Measurements from ENCODE around the gene RHBDL3.
"Not testable (repeated sequence)": the region's sequence is repeated elsewhere in the genome, so short reads cannot be mapped to it uniquely, and the experiment has no call there.

The RHBDL3 gene

DNA sequence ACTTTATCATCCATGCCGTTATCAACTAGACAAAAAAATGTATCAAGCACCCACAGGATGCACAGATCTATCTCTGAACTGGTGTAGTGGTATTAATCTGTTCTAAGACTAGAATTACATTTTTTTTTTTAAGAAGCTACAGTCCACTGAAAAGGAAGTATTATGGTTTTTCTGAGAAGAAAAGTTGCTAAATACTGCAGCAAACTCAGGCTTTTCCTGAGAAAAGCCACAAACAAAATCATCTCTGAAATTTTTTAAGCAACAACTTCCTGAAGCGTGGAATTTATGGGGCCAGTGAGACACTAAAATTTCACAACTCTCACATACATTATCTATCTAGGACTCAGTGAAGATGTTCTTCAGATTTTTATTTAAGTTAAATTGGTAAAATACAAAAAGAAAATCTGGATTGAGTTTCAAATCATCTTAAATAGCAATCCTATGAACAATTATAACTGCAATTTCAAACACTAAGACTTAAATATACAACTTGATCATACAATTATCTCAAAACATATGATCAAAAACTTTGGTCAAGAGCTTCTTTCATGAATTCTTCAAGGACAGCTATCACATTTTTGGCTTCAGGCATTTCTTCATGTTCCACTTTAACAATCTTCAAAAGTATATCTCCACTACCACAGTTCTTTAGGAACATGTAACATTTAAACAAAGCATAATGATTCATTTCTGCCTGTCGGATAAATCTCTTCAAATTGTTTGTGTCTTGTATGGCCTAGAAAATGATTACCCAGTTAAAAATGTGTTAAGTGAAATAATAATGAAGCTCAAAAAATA is 65.8 kb downstream of the RHBDL3 start:
- no peak for DNase-seq

DNA sequence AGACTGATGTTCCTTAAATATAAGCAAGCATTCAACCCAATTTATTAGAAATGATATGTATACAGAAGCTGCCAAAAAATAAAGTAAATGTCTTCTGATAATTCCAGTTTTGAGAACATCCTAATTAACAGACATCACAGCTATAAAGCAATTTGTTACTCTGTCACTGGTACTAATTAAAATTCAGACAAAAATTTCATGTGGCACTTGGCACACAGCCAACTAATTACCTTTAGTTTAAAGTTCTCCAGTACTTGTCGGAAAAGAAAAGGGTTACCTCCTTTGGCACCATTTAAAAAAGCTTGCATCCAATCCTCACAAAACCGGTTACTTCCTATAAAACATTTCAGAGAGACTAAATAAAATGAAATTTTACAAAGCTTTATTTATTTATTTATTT is 67.6 kb downstream of the RHBDL3 start:
- DNase-seq = no peak

GRCh38 chr17:32335046-32335445 is 69.4 kb downstream of the RHBDL3 start:
- DNase-seq = no peak

DNA sequence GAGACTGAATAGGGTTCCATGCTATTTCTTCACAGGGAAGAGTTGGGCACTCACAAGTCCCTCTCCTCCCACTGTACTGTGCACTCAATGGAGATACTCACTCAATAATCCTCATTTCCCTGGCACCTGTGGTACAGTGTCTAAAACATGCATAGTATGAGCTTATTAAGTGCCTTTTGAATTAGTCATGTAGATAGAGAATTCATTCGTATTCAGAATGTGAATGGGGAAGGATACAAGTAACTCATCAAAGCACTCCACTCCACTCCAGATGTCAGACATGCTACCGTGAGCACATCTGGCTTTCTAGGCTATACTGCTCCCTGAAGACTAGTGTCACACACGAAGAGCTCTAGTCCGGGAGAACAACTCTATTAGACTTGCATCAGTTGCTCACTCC is 70.1 kb downstream of the RHBDL3 start:
- DNase-seq = no peak

GRCh38 chr17:32341141-32341856 is 75.7 kb downstream of the RHBDL3 start:
- DNase-seq = no peak

- peak; percentile 12 to 82 for DNase-seq
Observed at GRCh38 chr17:32341857-32342602, 76.4 kb downstream of the RHBDL3 start, which contains the start of gene C17orf75. TSS of gene C17orf75 (minus strand) at chr17:32342173. CDS start at chr17:32342139, 34 bp downstream.

- no peak for DNase-seq
Observed at GRCh38 chr17:32342603-32343325, 77.1 kb downstream of the RHBDL3 start.

DNA sequence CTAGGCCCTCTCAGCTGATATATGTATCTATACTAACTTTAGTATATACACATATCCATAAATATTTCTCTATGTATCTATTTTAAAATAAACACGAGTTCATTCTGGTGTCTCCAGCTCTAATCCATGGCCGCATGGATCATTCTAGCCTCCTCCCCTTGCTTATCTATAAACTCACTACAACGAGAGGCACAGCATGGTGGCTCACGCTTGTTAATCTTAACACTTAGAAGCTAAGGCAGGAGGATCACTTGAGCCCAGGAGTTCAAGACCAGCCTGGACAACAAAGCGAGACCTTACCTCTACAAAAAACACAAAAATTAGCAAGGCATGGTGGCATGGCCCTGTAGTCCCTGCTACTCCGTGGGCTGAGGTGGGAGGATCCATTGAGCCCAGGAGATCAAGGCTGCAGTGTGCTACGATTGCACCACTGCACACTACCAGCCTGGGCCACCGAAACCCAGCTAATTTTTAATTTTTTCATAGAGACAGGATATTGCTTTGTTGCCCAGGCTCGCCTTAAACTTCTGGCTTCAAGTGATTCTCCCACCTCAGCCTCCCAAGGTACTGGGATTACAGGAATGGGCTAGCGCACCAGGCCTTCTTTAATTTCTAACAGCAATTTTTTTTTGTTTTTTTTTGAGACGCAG is 80.4 kb downstream of the RHBDL3 start:
- DNase-seq = no peak

GRCh38 chr17:32348483-32348800 is 82.8 kb downstream of the RHBDL3 start:
- DNase-seq = no peak

DNA sequence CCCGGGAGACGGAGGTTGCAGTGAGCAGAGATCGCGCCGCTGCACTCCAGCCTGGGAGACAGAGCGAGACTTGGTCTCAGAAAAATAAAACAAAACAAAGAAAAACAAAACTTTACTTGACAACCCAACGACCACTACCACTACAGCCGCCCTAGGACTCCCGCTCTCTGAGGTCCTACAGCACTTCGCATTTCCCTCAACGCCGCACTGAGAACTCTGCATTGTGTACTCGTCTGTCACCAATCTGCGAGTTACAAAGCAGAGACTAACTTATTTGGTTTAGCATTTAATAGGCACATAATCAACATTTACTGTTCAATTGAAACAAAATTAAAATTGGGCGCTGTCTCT is 83.8 kb downstream of the RHBDL3 start:
- no peak for DNase-seq

- peak; percentile 96 to 97 for DNase-seq
Observed at GRCh38 chr17:32349854-32350665, 84.4 kb downstream of the RHBDL3 start, which contains the start of gene ZNF207. TSS of gene ZNF207 (plus strand) at chr17:32350157. CDS start at chr17:32350286, 129 bp downstream.

- peak; percentile 35 to 38 for DNase-seq
Observed at GRCh38 chr17:32350666-32351418, 85.2 kb downstream of the RHBDL3 start.

- not testable (repeated sequence) for DNase-seq
Observed at GRCh38 chr17:32352734-32353133, 87.1 kb downstream of the RHBDL3 start.

- DNase-seq = no peak
Observed at GRCh38 chr17:32355649-32356377, 90.2 kb downstream of the RHBDL3 start.

DNA sequence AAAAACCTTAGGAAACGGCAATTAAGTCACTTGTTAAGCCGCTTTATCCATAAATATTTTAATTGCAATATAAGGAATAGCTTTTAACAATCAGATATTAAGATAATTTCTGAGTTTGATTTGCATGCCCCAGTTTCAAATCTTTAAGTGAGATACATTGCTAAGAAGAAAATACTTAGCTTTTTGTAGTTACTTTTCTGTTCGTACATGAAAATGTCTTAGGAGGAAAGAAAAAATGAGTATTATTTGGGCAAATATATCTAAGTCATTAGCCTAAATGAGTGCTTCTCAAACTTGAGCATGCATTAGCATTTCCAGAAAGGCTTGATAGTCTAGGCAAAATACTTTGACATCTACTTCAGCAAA is 90.7 kb downstream of the RHBDL3 start:
- no peak for DNase-seq

DNA sequence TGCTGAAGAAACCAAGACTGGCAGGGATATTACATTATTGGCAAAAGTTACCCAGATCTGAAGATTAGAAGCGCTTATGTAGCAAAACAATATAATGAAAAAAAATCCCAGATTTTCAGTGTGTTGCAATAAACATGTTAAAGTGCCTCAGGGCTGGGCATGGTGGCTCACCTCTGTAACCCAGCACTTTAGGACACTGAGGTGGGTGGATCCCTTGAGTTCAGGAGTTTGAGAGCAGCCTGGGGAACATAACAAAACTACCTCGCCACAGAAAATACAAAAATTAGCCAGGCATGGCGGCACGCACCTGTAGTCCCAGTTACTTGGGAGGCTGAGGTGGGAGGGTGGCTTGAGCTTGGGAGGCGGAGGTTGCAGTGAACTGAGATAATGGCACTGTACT is 91.1 kb downstream of the RHBDL3 start:
- no peak for DNase-seq

DNA sequence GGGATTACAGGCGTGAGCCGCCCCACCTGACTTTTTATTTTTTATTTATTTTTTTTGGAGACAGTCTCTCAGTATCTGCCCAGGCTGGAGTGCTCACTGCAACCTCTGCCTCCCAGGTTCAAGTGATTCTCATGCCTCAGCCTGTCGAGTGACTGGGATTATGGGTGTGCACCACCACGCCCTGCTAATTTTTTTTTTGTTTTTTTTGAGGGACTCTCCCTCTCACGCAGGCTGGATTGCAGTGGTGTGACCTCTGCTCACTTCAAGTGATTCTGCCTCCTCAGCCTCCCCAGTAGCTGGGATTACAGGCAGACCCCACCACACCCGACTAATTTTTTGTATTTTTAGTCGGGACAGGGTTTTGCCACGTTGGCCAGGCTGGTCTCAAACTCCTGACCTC is 92.0 kb downstream of the RHBDL3 start:
- no peak for DNase-seq

- no peak for DNase-seq
Observed at GRCh38 chr17:32361270-32361669, 95.6 kb downstream of the RHBDL3 start.

- no peak for DNase-seq
Observed at GRCh38 chr17:32370426-32370825, 104.8 kb downstream of the RHBDL3 start.
